Left ventricle myocardium inferior (tissue), 1 donor: Measurements from ENCODE around the gene BUD23. TPM values are rescaled to one million over a fixed set of nuclear protein-coding genes. Genes with fewer than 3 reads are reported as not detected.

Experiments used
- DNase-seq: peaks from one replicate; pipeline ENCODE4 v3.0.0-alpha.2; 2020
- H3K27ac ChIP-seq: fragments of 200-600 bp; replicated peaks from 2 replicates; pipeline ENCODE4 v1.8.0; 2021
- H3K27me3 ChIP-seq: fragments of 200-600 bp; 2 replicates; pipeline ENCODE4 v1.8.0; 2021; ENCODE audit warnings: low read depth
- H3K36me3 ChIP-seq: fragments of 200-600 bp; 2 replicates; pipeline ENCODE4 v1.8.0; 2021
- H3K4me1 ChIP-seq: fragments of 200-600 bp; 2 replicates; pipeline ENCODE4 v1.8.0; 2021
- H3K4me3 ChIP-seq: fragments of 200-600 bp; 2 replicates; pipeline ENCODE4 v1.8.0; 2021; ENCODE audit warnings: mild to moderate bottlenecking, moderate library complexity
- H3K9me3 ChIP-seq: fragments of 200-600 bp; replicated peaks from 2 replicates; pipeline ENCODE4 v1.8.0; 2021
- intact Hi-C: fragments of 100-400 bp; cut with micrococcal nuclease; formaldehyde crosslinking; loops from one replicate; pipeline ENCODE4 v1.11.0; 2022
- total RNA-seq: library from RNA; stranded (reverse); fragmentation: NEBNext Ultra II Directional; extraction: Animal tissue kit (Norgen Biotek cat#: 25700); gene quantifications from one replicate; pipeline ENCODE4 v1.2.1, GENCODE V29; 2021
- TF ChIP-seq, protein P1 (sequence below): fragments of 200-600 bp; IDR thresholded peaks from 2 replicates; pipeline ENCODE4 v1.8.0; 2021; ENCODE audit warnings: antibody characterized with exemption, mild to moderate bottlenecking, borderline replicate concordance
- donor health status: DM: no; HTN: yes; CAD: no; lungs with severe emphysema.

Gene BUD23
- total RNA-seq, 1 donor from 2014 or later: 65.0 TPM

DNA sequence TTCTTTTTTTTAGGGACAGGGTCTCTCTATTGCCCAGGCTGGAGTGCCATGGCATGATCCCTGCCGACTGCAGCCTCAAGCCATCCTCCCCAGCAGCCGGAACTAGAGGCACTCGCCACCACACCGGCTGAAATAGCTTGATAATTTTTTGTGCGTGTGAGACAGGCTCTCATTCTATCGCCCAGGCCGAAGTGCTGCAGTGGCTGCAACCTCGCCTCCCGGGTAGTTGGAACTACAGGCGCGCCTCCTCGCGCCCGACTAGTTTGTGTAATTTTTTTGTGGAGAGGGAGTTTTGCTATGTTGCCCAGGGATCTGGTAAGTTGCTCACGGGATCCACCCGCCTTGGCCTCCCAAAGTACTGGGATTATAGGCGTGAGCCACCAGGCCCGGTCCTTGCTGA is 1.9 kb downstream of the BUD23 start:
- TF ChIP-seq, protein P1, sequence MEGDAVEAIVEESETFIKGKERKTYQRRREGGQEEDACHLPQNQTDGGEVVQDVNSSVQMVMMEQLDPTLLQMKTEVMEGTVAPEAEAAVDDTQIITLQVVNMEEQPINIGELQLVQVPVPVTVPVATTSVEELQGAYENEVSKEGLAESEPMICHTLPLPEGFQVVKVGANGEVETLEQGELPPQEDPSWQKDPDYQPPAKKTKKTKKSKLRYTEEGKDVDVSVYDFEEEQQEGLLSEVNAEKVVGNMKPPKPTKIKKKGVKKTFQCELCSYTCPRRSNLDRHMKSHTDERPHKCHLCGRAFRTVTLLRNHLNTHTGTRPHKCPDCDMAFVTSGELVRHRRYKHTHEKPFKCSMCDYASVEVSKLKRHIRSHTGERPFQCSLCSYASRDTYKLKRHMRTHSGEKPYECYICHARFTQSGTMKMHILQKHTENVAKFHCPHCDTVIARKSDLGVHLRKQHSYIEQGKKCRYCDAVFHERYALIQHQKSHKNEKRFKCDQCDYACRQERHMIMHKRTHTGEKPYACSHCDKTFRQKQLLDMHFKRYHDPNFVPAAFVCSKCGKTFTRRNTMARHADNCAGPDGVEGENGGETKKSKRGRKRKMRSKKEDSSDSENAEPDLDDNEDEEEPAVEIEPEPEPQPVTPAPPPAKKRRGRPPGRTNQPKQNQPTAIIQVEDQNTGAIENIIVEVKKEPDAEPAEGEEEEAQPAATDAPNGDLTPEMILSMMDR: no peak
- peaks cover 39% of the 10 kb centered on the region for H3K36me3 ChIP-seq
- H3K4me3 ChIP-seq: no peak overlapping the region
- no peak overlapping the region for H3K27ac ChIP-seq
- peaks cover 52% of the 10 kb centered on the region for H3K4me1 ChIP-seq
- DNase-seq: no peak
- intact Hi-C loops: no loop called here
- no peaks in the 10 kb centered on the region for H3K27me3 ChIP-seq
- H3K9me3 ChIP-seq: no peaks in the 10 kb centered on the region

DNA sequence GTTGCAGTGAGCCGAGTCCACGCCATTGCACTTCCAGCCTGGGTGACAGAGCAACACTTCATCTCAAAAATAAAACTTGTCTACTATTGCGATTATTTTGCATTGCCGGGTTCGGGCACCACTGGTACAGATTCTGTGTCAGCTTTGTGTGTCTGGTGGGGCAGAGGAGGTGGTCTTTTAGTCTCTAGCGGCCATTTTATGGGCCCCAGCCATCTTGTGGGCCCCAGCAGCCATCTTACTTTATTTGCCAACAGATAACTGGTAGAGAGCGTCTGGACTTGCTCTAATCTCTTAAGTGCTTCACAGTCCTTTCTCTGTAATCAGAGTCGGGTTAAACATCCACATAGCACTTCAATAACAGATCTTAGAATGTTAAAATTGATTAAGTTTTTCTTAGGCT is 4.9 kb downstream of the BUD23 start:
- Histone ChIP-seq H3K27me3 (no peaks in the 10 kb centered on the region), H3K9me3 (no peaks in the 10 kb centered on the region), H3K4me3 (no peak overlapping the region), H3K36me3 (peaks cover 67% of the 10 kb centered on the region), H3K27ac (no peak overlapping the region), H3K4me1 (peaks cover 22% of the 10 kb centered on the region)
- intact Hi-C loops: no loop called here
- TF ChIP-seq, protein P1: no peak
- DNase-seq: no peak

DNA sequence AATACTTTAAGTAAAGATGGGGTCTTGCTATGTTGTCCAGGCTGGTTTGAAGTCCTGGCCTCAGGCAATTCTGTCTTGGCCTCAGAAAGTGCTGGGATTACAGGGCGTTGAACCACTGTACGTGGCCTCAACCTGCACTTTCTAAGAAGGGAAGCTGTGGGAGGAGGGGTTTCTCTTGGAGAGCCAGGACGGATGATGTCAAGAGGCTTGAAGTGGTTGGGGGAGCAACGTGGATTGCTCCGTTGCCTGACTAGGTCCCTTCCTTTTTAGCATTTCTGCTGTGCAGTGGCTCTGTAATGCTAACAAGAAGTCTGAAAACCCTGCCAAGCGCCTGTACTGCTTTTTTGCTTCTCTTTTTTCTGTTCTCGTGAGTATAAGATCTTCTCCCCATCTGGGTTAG is 7.2 kb downstream of the BUD23 start:
- H3K4me3 ChIP-seq: no peak overlapping the region
- no peaks in the 10 kb centered on the region for H3K27me3 ChIP-seq
- DNase-seq: no peak
- H3K9me3 ChIP-seq: no peaks in the 10 kb centered on the region
- H3K4me1 ChIP-seq: no peaks in the 10 kb centered on the region
- H3K36me3 ChIP-seq: peaks cover 90% of the 10 kb centered on the region
- intact Hi-C loops: no loop called here
- no peak overlapping the region for H3K27ac ChIP-seq
- TF ChIP-seq, protein P1: no peak

DNA sequence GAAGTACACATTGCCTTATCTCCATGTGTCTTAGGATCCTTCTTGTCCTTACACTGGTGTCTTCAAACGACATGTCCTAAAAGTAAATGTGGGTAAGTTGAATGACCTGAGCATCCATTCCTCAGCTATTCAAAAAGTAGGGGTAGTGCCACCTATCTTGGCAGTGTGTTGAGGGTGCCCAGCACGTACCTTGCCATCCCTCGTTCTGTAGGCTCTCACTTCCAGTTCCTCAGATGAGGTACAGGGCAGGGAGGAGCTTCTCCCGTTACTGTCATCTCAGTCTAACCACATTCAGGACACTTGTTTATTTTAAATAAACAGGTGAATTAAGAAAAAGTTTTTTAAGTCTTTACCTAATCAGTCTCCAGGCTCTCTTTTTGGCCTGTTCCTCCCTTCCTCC is 13.0 kb downstream of the BUD23 start:
- Histone ChIP-seq H3K27ac (no peak overlapping the region), H3K27me3 (no peaks in the 10 kb centered on the region), H3K36me3 (peaks cover 86% of the 10 kb centered on the region), H3K4me3 (no peak overlapping the region), H3K4me1 (no peaks in the 10 kb centered on the region), H3K9me3 (no peaks in the 10 kb centered on the region)
- TF ChIP-seq, protein P1: no peak
- intact Hi-C loops: no loop called here
- DNase-seq: no peak

DNA sequence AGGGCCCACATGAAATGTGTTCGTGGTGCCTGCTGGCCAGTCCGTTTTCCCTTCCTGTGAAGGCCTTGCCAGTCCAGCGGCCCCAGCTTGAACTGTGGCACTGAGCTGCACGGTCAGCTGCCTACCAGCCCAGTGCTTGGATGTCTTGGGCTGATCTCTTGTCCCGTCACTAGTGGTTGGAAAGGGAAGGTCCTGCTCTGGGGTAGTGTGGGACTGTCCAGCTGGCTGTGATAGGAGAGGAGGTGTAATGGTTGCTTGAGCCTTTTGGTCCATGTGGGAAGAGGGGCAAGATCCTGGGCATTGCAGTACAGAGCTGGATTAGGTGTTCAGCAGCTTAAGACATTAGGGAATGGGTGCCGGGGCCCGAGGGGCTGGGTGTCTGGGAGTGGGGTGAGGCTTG is 15.0 kb downstream of the BUD23 start:
- DNase-seq: no peak
- peaks cover 70% of the 10 kb centered on the region for H3K36me3 ChIP-seq

More for the DNA sequence above, 15.0 kb downstream of the BUD23 start:
- intact Hi-C loops: no loop called here
- no peaks in the 10 kb centered on the region for H3K9me3 ChIP-seq
- no peaks in the 10 kb centered on the region for H3K27me3 ChIP-seq
- TF ChIP-seq, protein P1: no peak
- H3K27ac ChIP-seq: no peak overlapping the region
- H3K4me1 ChIP-seq: no peaks in the 10 kb centered on the region
- H3K4me3 ChIP-seq: no peak overlapping the region
